Keratinocyte (primary cell): Measurements from ENCODE around the gene ARHGDIG. TPM values are rescaled to one million over a fixed set of nuclear protein-coding genes. Genes with fewer than 3 reads are reported as not detected.

Source experiments
- DNase-seq: peaks from one replicate; pipeline ENCODE4 v3.0.0-alpha.2; 2011; ENCODE audit warnings: low read depth, missing footprints, low spot score
- FAIRE-seq: peaks from 2 replicates; lab custom pipeline; 2011; peaks lifted over from hg19 to GRCh38; lab: Jason Lieb, UNC
- H2AFZ ChIP-seq: 2 replicates; pipeline ENCODE4 v1.6.0; 2012; ENCODE audit warnings: low read length, control low read depth, inconsistent platforms; ENCODE audit not compliant: control insufficient read depth
- H3K27ac ChIP-seq: 2 replicates; pipeline ENCODE4 v1.5.1; 2011; ENCODE audit warnings: low read length; ENCODE audit not compliant: control insufficient read depth, insufficient read depth
- H3K27me3 ChIP-seq: 3 replicates; pipeline ENCODE4 v1.6.0; 2011; ENCODE audit warnings: low read length; ENCODE audit not compliant: control insufficient read depth, insufficient read depth; ENCODE audit errors: extremely low read depth
- H3K36me3 ChIP-seq, 2 experiments: 2 replicates in 1 of 2; 3 replicates in 1 of 2; pipeline ENCODE4 v1.5.1; 2011; ENCODE audit warnings: low read length in 2 of 2, mild to moderate bottlenecking in 1 of 2; ENCODE audit not compliant: control insufficient read depth in 2 of 2, insufficient read depth in 2 of 2; ENCODE audit errors: extremely low read depth in 1 of 2
- H3K4me1 ChIP-seq: 3 replicates; pipeline ENCODE4 v1.5.1; 2011; ENCODE audit warnings: low read length; ENCODE audit not compliant: control insufficient read depth, insufficient read depth; ENCODE audit errors: extremely low read depth
- H3K4me2 ChIP-seq: 3 replicates; pipeline ENCODE4 v1.6.0; 2011; ENCODE audit warnings: low read depth, low read length; ENCODE audit not compliant: control insufficient read depth, insufficient read depth; ENCODE audit errors: extremely low read depth
- H3K4me3 ChIP-seq, 3 experiments: fragments of 200-600 bp in 1 of 3; sonication (generic) in 1 of 3; 2 replicates in 2 of 3; 3 replicates in 1 of 3; pipeline ENCODE4 v1.5.1; 2011 to 2016; ENCODE audit warnings: low read length in 3 of 3, mild to moderate bottlenecking in 3 of 3, control low read depth in 2 of 3, inconsistent platforms in 1 of 3, low read depth in 1 of 3, mixed read lengths in 1 of 3, mixed run types in 1 of 3, moderate library complexity in 1 of 3; ENCODE audit not compliant: control insufficient read depth in 2 of 3, insufficient read depth in 2 of 3; ENCODE audit errors: extremely low read depth in 1 of 3
- H3K79me2 ChIP-seq: 2 replicates; pipeline ENCODE4 v1.6.0; 2012; ENCODE audit warnings: low read length; ENCODE audit not compliant: control insufficient read depth, insufficient read depth
- H3K9ac ChIP-seq: 3 replicates; pipeline ENCODE4 v1.6.0; 2011; ENCODE audit warnings: low read length; ENCODE audit not compliant: control insufficient read depth, insufficient read depth; ENCODE audit errors: extremely low read depth
- H3K9me1 ChIP-seq: 3 replicates; pipeline ENCODE4 v1.6.0; 2011; ENCODE audit warnings: low read length; ENCODE audit not compliant: control insufficient read depth, insufficient read depth; ENCODE audit errors: extremely low read depth
- H3K9me3 ChIP-seq: 2 replicates; pipeline ENCODE4 v1.5.1; 2012; ENCODE audit warnings: low read depth, low read length; ENCODE audit not compliant: control insufficient read depth
- H4K20me1 ChIP-seq: 3 replicates; pipeline ENCODE4 v1.6.0; 2011; ENCODE audit warnings: low read length; ENCODE audit not compliant: control insufficient read depth, insufficient read depth; ENCODE audit errors: extremely low read depth
- CTCF ChIP-seq, 3 experiments: IDR thresholded peaks in 1 of 3; conservative IDR thresholded peaks in 1 of 3; optimal IDR thresholded peaks in 1 of 3; 2 replicates in 2 of 3; 3 replicates in 1 of 3; pipeline versions ENCODE3 to v1.5.1; 2011; ENCODE audit warnings: low read length in 3 of 3, mild to moderate bottlenecking in 3 of 3, moderate library complexity in 2 of 3, control low read depth in 1 of 3, inconsistent platforms in 1 of 3; ENCODE audit not compliant: insufficient read depth in 2 of 3; ENCODE audit errors: extremely low read depth in 1 of 3
- EZH2 ChIP-seq: IDR thresholded peaks from one replicate; pipeline ENCODE4 v1.6.1; 2012; ENCODE audit warnings: inconsistent platforms, mild to moderate bottlenecking, low read length, moderate library complexity
- dilution Hi-C: fragments of 300-500 bp; cut with MboI; formaldehyde crosslinking; loops from one replicate; pipeline ENCODE4 v1.7.0; 2020; ENCODE audit warnings: low sequenced_read_pairs; ENCODE audit not compliant: extremely low pct_ligation_motif_present
- polyA plus RNA-seq, 5 experiments: library from polyadenylated mRNA; depleted of rRNA in 3 of 5; stranded (reverse) in 3 of 5; stranded (forward) in 1 of 5; unstranded in 1 of 5; fragments of >200 nt; gene quantifications; 1 replicate in 1 of 5; 2 replicates in 3 of 5; 3 replicates in 1 of 5; pipeline versions ENCODE4 v1.2.1 to v1.2.3, GENCODE V29; 2011 to 2012; ENCODE audit warnings: missing spikeins in 2 of 5, low read depth in 1 of 5, low replicate concordance in 1 of 5

Gene ARHGDIG
- polyA plus RNA-seq, 1 donor (not counting 4 experiments of a cell fraction or from before 2014, with no cell fraction given): 0.17 TPM

GRCh38 chr16:273547-274421, 6.6 kb upstream of the ARHGDIG start:
- no peak overlapping the region for H3K4me3 ChIP-seq
- H3K79me2 ChIP-seq: no peaks in the 10 kb centered on the region
- TF ChIP-seq EZH2: no peak
- no peak for TF ChIP-seq CTCF (optimal IDR thresholded peaks at IDR 0.05 in 1 of 3, IDR thresholded peaks at IDR 0.05 in 1 of 3, conservative IDR thresholded peaks at IDR 0.05 in 1 of 3; ENCODE audit: extremely low read depth in 1 of 3, insufficient read depth in 2 of 3, low read length in 3 of 3)
- no peak overlapping the region for H3K9ac ChIP-seq
- DNase-seq (no peak), FAIRE-seq (no peak)
- dilution Hi-C loops: no loop called here
- H2AFZ ChIP-seq: no peak overlapping the region
- H3K36me3 ChIP-seq: no peaks in the 10 kb centered on the region
- H3K27me3 ChIP-seq: peaks cover 35% of the 10 kb centered on the region
- no peak overlapping the region for H3K27ac ChIP-seq
- no peaks in the 10 kb centered on the region for H3K4me1 ChIP-seq
- no peaks in the 10 kb centered on the region for H3K9me3 ChIP-seq
- no peaks in the 10 kb centered on the region for H3K9me1 ChIP-seq
- H4K20me1 ChIP-seq: no peaks in the 10 kb centered on the region
- no peak overlapping the region for H3K4me2 ChIP-seq

GRCh38 chr16:275041-275641, 5.2 kb upstream of the ARHGDIG start:
- dilution Hi-C loops: no loop called here
- DNase-seq (no peak), FAIRE-seq (no peak)
- Histone ChIP-seq H4K20me1 (no peaks in the 10 kb centered on the region), H3K9me1 (no peaks in the 10 kb centered on the region), H3K9ac (no peak overlapping the region), H2AFZ (no peak overlapping the region), H3K27me3 (peaks cover 41% of the 10 kb centered on the region), H3K4me2 (peak overlapping the region; percentile 37), H3K36me3 (no peaks in the 10 kb centered on the region), H3K27ac (no peak overlapping the region), H3K4me1 (no peaks in the 10 kb centered on the region), H3K9me3 (no peaks in the 10 kb centered on the region), H3K4me3 (no peak overlapping the region), H3K79me2 (no peaks in the 10 kb centered on the region)
- TF ChIP-seq CTCF (optimal IDR thresholded peaks at IDR 0.05 in 1 of 3, IDR thresholded peaks at IDR 0.05 in 1 of 3, conservative IDR thresholded peaks at IDR 0.05 in 1 of 3; ENCODE audit: extremely low read depth in 1 of 3, insufficient read depth in 2 of 3, low read length in 3 of 3) (no peak), EZH2 (peak; percentile 83)
